Endothelial cell of umbilical vein (primary cell): ENCODE results near the gene CST8.

Source experiments
- EZH2 ChIP-seq: IDR thresholded peaks from 2 replicates; pipeline ENCODE4 v1.6.1; 2012; ENCODE audit warnings: borderline replicate concordance, low read depth, mild to moderate bottlenecking, moderate library complexity, low read length, inconsistent platforms; ENCODE audit not compliant: severe bottlenecking
- FOS ChIP-seq: IDR thresholded peaks from 2 replicates; pipeline ENCODE4 v1.6.1; 2011; ENCODE audit warnings: mild to moderate bottlenecking, low read length, moderate library complexity, borderline replicate concordance; ENCODE audit not compliant: insufficient read depth
- GATA2 ChIP-seq: IDR thresholded peaks from 2 replicates; pipeline ENCODE4 v1.7.0; 2011; ENCODE audit warnings: low read depth, mild to moderate bottlenecking, moderate library complexity, mixed read lengths, low read length; ENCODE audit not compliant: insufficient read length, insufficient read depth
- MYC ChIP-seq: IDR thresholded peaks from one replicate; pipeline ENCODE4 v1.6.1; 2011; ENCODE audit warnings: mild to moderate bottlenecking, low read depth, low read length
- POLR2A ChIP-seq: IDR thresholded peaks from 2 replicates; pipeline ENCODE4 v1.6.1; 2012; ENCODE audit warnings: low read depth, mild to moderate bottlenecking, control low read depth, low read length
- POLR2AphosphoS5 ChIP-seq: IDR thresholded peaks from 2 replicates; pipeline ENCODE4 v1.6.1; 2012; ENCODE audit warnings: low read depth, mild to moderate bottlenecking, control low read depth, low read length, moderate library complexity; ENCODE audit not compliant: insufficient read depth
- TF ChIP-seq, protein P1 (sequence below): IDR thresholded peaks from 2 replicates; pipeline ENCODE4 v1.6.1; 2011; ENCODE audit not compliant: insufficient read depth, insufficient read length
- TF ChIP-seq, protein P2 (sequence below), 2 donors: IDR thresholded peaks; 1 replicate in 1 of 2; 2 replicates in 1 of 2; pipeline ENCODE4 v1.5.1; 2011; ENCODE audit warnings: low read length in 2 of 2, mild to moderate bottlenecking in 2 of 2, moderate library complexity in 2 of 2, control low read depth in 1 of 2, inconsistent platforms in 1 of 2, low read depth in 1 of 2; ENCODE audit not compliant: insufficient read depth in 1 of 2; ENCODE audit errors: extremely low read depth in 1 of 2

DNA sequence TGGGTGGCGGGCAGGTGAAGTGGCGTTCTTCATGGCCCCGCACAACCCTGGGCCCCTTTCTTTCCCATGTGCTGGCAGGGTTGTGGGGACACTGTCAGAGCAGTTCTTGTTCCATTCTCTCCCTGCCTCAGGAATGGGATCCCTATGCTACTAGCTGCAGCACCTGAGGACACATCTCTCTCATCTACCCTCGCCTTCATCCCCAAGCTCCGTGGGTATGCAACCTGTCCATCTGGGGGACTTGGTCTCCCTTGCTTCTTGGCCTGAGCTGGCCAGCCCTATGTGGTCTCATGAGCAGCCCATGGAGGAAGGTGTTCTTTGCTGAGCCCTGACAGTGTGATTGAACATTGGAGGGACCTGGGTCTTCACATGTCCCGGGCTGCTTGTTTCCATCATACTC lies 53.2 kb downstream of the CST8 start:
- TF ChIP-seq, protein P1, sequence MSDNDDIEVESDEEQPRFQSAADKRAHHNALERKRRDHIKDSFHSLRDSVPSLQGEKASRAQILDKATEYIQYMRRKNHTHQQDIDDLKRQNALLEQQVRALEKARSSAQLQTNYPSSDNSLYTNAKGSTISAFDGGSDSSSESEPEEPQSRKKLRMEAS = no peak
- TF ChIP-seq, protein P2, sequence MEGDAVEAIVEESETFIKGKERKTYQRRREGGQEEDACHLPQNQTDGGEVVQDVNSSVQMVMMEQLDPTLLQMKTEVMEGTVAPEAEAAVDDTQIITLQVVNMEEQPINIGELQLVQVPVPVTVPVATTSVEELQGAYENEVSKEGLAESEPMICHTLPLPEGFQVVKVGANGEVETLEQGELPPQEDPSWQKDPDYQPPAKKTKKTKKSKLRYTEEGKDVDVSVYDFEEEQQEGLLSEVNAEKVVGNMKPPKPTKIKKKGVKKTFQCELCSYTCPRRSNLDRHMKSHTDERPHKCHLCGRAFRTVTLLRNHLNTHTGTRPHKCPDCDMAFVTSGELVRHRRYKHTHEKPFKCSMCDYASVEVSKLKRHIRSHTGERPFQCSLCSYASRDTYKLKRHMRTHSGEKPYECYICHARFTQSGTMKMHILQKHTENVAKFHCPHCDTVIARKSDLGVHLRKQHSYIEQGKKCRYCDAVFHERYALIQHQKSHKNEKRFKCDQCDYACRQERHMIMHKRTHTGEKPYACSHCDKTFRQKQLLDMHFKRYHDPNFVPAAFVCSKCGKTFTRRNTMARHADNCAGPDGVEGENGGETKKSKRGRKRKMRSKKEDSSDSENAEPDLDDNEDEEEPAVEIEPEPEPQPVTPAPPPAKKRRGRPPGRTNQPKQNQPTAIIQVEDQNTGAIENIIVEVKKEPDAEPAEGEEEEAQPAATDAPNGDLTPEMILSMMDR (IDR thresholded peaks at IDR 0.05; ENCODE audit: extremely low read depth in 1 of 2, insufficient read depth in 1 of 2, low read depth in 1 of 2, low read length in 2 of 2) = no peak
- no peak for TF ChIP-seq POLR2A
- no peak for TF ChIP-seq EZH2
- TF ChIP-seq MYC = no peak
- TF ChIP-seq FOS = no peak
- TF ChIP-seq POLR2AphosphoS5 = no peak
- TF ChIP-seq GATA2 = no peak
